Inflammatory macrophage treated with lipopolysaccharide for 4 hours (primary cell): Measurements from ENCODE around the gene KCNQ1.
A peak's percentile ranks its signal among the peaks of the same experiment; 100 is the strongest.

Experiments used
- DNase-seq: peaks from one replicate; pipeline ENCODE4 v3.0.0-alpha.2; 2020

The KCNQ1 gene

GRCh38 chr11:2673250-2673610 lies 228.4 kb downstream of the KCNQ1 start:
- no peak for DNase-seq

GRCh38 chr11:2673871-2674471 lies 229.2 kb downstream of the KCNQ1 start:
- DNase-seq, result no peak

GRCh38 chr11:2674658-2675131 lies 229.9 kb downstream of the KCNQ1 start:
- no peak for DNase-seq

- peak; percentile 36 for DNase-seq
Measured at GRCh38 chr11:2675540-2675939, 230.7 kb downstream of the KCNQ1 start.

- DNase-seq, result peak; percentile 84
Measured at GRCh38 chr11:2677127-2677526, 232.3 kb downstream of the KCNQ1 start.

- no peak for DNase-seq
Measured at GRCh38 chr11:2678396-2678795, 233.6 kb downstream of the KCNQ1 start.

GRCh38 chr11:2679011-2679676 lies 234.3 kb downstream of the KCNQ1 start:
- no peak for DNase-seq

- peak; percentile 10 for DNase-seq
Measured at GRCh38 chr11:2681408-2682145, 236.8 kb downstream of the KCNQ1 start.

GRCh38 chr11:2683806-2684205 lies 239.0 kb downstream of the KCNQ1 start:
- DNase-seq, result no peak

GRCh38 chr11:2684581-2684980 lies 239.8 kb downstream of the KCNQ1 start:
- no peak for DNase-seq

- no peak for DNase-seq
Measured at GRCh38 chr11:2685051-2685450, 240.2 kb downstream of the KCNQ1 start.

- DNase-seq, result no peak
Measured at GRCh38 chr11:2685566-2686359, 241.0 kb downstream of the KCNQ1 start.

GRCh38 chr11:2686360-2687222 lies 241.8 kb downstream of the KCNQ1 start:
- no peak for DNase-seq

GRCh38 chr11:2687223-2687530 lies 242.4 kb downstream of the KCNQ1 start:
- no peak for DNase-seq

GRCh38 chr11:2687782-2688191 lies 243.0 kb downstream of the KCNQ1 start:
- DNase-seq, result no peak

GRCh38 chr11:2688381-2689231 lies 243.8 kb downstream of the KCNQ1 start:
- no peak for DNase-seq

GRCh38 chr11:2689651-2690575 lies 245.1 kb downstream of the KCNQ1 start:
- DNase-seq, result no peak

- DNase-seq, result no peak
Measured at GRCh38 chr11:2690596-2691354, 246.0 kb downstream of the KCNQ1 start.

- no peak for DNase-seq
Measured at GRCh38 chr11:2691355-2691761, 246.6 kb downstream of the KCNQ1 start.
